Activated naive CD8-positive, alpha-beta T cell treated with anti-CD3 and anti-CD28 coated beads for 36 hours (primary cell): ENCODE data around the gene KCTD7. TPM values are rescaled to one million over a fixed set of nuclear protein-coding genes. Genes with fewer than 3 reads are reported as not detected.
"Not testable (repeated sequence)": the region's sequence is repeated elsewhere in the genome, so short reads cannot be mapped to it uniquely, and the experiment has no call there.

Source experiments
- DNase-seq: peaks from one replicate; pipeline ENCODE4 v3.0.0; 2021
- H3K27ac Mint-ChIP-seq: one replicate; pipeline ENCODE4 v1.8.0; 2022; ENCODE audit warnings: mild to moderate bottlenecking, moderate library complexity, mixed read lengths
- H3K27me3 Mint-ChIP-seq: one replicate; pipeline ENCODE4 v1.8.0; 2022; ENCODE audit warnings: mild to moderate bottlenecking, mixed read lengths
- H3K36me3 Mint-ChIP-seq: one replicate; pipeline ENCODE4 v1.8.0; 2021; ENCODE audit warnings: mild to moderate bottlenecking, mixed read lengths
- H3K4me1 Mint-ChIP-seq: one replicate; pipeline ENCODE4 v1.8.0; 2021; ENCODE audit warnings: mixed read lengths
- H3K4me3 Mint-ChIP-seq: one replicate; pipeline ENCODE4 v1.8.0; 2022; ENCODE audit warnings: mild to moderate bottlenecking, moderate library complexity, mixed read lengths
- H3K9me3 Mint-ChIP-seq: one replicate; pipeline ENCODE4 v1.8.0; 2022; ENCODE audit warnings: mixed read lengths
- total RNA-seq, 2 experiments: library from RNA; stranded (reverse); gene quantifications; one replicate each; pipeline ENCODE4 v1.2.3, GENCODE V29; 2021

The KCTD7 gene
- total RNA-seq, 2 experiments from 2014 or later, result 3.5 to 4.3 TPM

GRCh38 chr7:66679633-66680244 lies 51.1 kb downstream of the KCTD7 start:
- DNase-seq, result no peak
- Mint-ChIP-seq H3K27ac (peak overlapping the region; percentile 27), H3K36me3 (peaks cover 4% of the 10 kb centered on the region), H3K27me3 (no peaks in the 10 kb centered on the region), H3K4me1 (peaks cover 27% of the 10 kb centered on the region), H3K9me3 (no peaks in the 10 kb centered on the region), H3K4me3 (no peak overlapping the region)

GRCh38 chr7:66681491-66682349 lies 53.0 kb downstream of the KCTD7 start:
- Mint-ChIP-seq H3K4me3 (peak overlapping the region; percentile 89), H3K9me3 (no peaks in the 10 kb centered on the region), H3K27ac (peak overlapping the region; percentile 92), H3K36me3 (peaks cover 4% of the 10 kb centered on the region), H3K4me1 (peaks cover 30% of the 10 kb centered on the region), H3K27me3 (no peaks in the 10 kb centered on the region)
- DNase-seq, result peak; percentile 97

GRCh38 chr7:66682350-66683093 lies 53.8 kb downstream of the KCTD7 start:
- H3K4me1 Mint-ChIP-seq, result peaks cover 30% of the 10 kb centered on the region
- no peaks in the 10 kb centered on the region for H3K9me3 Mint-ChIP-seq
- H3K4me3 Mint-ChIP-seq, result peak overlapping the region; percentile 89
- H3K27me3 Mint-ChIP-seq, result no peaks in the 10 kb centered on the region
- peak; percentile 12 for DNase-seq
- peaks cover 4% of the 10 kb centered on the region for H3K36me3 Mint-ChIP-seq
- H3K27ac Mint-ChIP-seq, result peak overlapping the region; percentile 92

- DNase-seq, H3K9me3 Mint-ChIP-seq, H3K27ac Mint-ChIP-seq, H3K36me3 Mint-ChIP-seq, H3K27me3 Mint-ChIP-seq: not testable (repeated sequence)
- peak overlapping the region; percentile 89 for H3K4me3 Mint-ChIP-seq
- peaks cover 25% of the 10 kb centered on the region for H3K4me1 Mint-ChIP-seq
Observed at GRCh38 chr7:66683094-66683769, 54.6 kb downstream of the KCTD7 start.

- H3K4me3 Mint-ChIP-seq, result peak overlapping the region; percentile 25
- peaks cover 6% of the 10 kb centered on the region for H3K9me3 Mint-ChIP-seq
- H3K27me3 Mint-ChIP-seq, result no peaks in the 10 kb centered on the region
- H3K36me3 Mint-ChIP-seq, result peaks cover 12% of the 10 kb centered on the region
- no peak for DNase-seq
- no peak overlapping the region for H3K27ac Mint-ChIP-seq
- H3K4me1 Mint-ChIP-seq, result peaks cover 23% of the 10 kb centered on the region
Observed at GRCh38 chr7:66683770-66684123, 55.1 kb downstream of the KCTD7 start.

- H3K9me3 Mint-ChIP-seq, H3K4me3 Mint-ChIP-seq, H3K27me3 Mint-ChIP-seq, H3K27ac Mint-ChIP-seq, DNase-seq: not testable (repeated sequence)
- H3K4me1 Mint-ChIP-seq, result peaks cover 14% of the 10 kb centered on the region
- H3K36me3 Mint-ChIP-seq, result peaks cover 12% of the 10 kb centered on the region
Observed at GRCh38 chr7:66685663-66686062, 57.0 kb downstream of the KCTD7 start.

GRCh38 chr7:66687186-66687585 lies 58.5 kb downstream of the KCTD7 start:
- H3K4me1 Mint-ChIP-seq, result peaks cover 11% of the 10 kb centered on the region
- no peak overlapping the region for H3K4me3 Mint-ChIP-seq
- no peak for DNase-seq
- H3K27me3 Mint-ChIP-seq, result no peaks in the 10 kb centered on the region
- peaks cover 6% of the 10 kb centered on the region for H3K9me3 Mint-ChIP-seq
- H3K27ac Mint-ChIP-seq, result no peak overlapping the region
- H3K36me3 Mint-ChIP-seq, result peaks cover 8% of the 10 kb centered on the region

GRCh38 chr7:66687672-66688071 lies 59.0 kb downstream of the KCTD7 start:
- not testable (repeated sequence) for H3K27me3 Mint-ChIP-seq, H3K27ac Mint-ChIP-seq, H3K4me3 Mint-ChIP-seq, H3K9me3 Mint-ChIP-seq, DNase-seq, H3K36me3 Mint-ChIP-seq
- peaks cover 11% of the 10 kb centered on the region for H3K4me1 Mint-ChIP-seq

GRCh38 chr7:66689081-66689480 lies 60.4 kb downstream of the KCTD7 start:
- Mint-ChIP-seq H3K27ac (no peak overlapping the region), H3K4me3 (no peak overlapping the region), H3K27me3 (no peaks in the 10 kb centered on the region), H3K9me3 (peaks cover 6% of the 10 kb centered on the region), H3K36me3 (peaks cover 8% of the 10 kb centered on the region), H3K4me1 (peaks cover 3% of the 10 kb centered on the region)
- DNase-seq, result no peak

- Mint-ChIP-seq H3K27ac (no peak overlapping the region), H3K36me3 (peaks cover 2% of the 10 kb centered on the region), H3K4me3 (no peak overlapping the region), H3K4me1 (no peaks in the 10 kb centered on the region), H3K27me3 (no peaks in the 10 kb centered on the region), H3K9me3 (peaks cover 2% of the 10 kb centered on the region)
- DNase-seq, result no peak
Observed at GRCh38 chr7:66693331-66693730, 64.7 kb downstream of the KCTD7 start.

Other genes starting within 250 kb of the KCTD7 start
- 10 to 100 TPM; 18.9 to 20.3 TPM for gene RABGEF1, start 111.9 kb downstream of the KCTD7 start, total RNA-seq